ENCODE measurements around the gene EIF3K. TPM values are rescaled to one million over a fixed set of nuclear protein-coding genes. Genes with fewer than 3 reads are reported as not detected.

Gene EIF3K
- polyA plus RNA-seq, 3 donors = 314 to 356 (median 326) TPM

GRCh38 chr19:38674388-38675171, 55.6 kb downstream of the EIF3K start:
- no peak for DNase-seq (ENCODE audit: extremely low read depth in 1 of 11, low read depth in 9 of 11, low spot score in 4 of 11)

DNA sequence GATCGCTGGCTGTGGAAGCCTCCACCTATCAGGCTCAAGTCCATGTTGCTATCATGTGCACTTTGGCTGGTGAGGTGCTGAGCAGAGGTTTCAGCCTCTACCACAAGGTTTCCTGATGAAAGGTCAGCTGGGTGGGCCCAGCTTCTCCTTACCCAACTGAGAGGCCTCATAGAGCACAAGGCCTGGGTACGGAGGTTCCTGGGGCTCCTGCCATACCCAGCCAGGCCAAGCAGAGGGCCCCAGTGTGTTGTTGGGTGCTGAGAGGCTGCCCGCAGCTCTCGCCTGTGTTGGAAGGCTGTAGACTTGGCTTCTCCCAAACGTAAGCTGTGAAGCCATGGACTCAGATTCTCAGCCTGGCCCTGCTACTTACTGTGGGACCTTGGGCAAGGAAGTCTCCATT, 56.6 kb downstream of the EIF3K start:
- DNase-seq (ENCODE audit: extremely low read depth in 1 of 11, low read depth in 9 of 11, low spot score in 4 of 11) = no peak

DNA sequence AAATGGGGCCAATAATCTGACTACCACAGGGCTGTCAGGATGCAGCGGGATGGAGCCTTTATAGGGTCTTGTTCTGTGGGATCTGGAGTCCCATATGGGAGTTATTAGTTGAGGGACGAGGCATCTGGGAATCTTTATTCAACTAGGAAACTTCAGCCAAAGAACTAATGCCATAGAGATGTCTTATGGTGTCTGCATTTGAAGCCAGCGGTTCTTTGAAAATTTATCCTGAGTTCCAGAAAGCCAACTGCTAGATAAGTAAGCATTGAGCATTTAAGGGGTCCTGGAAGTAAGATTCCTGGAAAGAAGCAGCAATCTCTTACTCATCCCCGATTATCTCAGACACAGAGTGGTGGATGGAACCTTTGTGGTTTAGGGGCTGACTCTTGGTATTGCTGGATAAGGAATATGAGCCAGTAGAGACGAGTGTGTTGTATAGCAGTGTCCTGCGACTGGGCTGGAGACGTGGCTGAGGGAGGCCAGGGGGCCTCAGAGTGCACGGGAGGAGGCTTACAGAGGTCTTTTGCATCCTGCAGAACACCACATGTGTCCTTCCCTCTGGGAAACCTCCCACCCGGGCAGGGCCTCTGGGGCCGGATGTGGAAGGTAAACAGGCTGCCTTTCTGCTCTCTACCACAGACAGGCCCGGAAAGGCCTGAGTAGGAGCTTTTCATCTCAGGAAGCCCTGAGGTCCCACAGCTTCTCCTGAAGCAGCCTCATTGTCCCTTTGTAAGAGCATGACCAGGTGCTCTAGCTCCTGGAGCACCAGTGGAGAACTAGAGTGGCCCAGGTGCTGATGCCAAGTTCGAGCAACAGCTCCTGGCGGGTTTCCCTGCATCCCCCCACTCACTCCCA, 57.3 kb downstream of the EIF3K start:
- DNase-seq (ENCODE audit: extremely low read depth in 1 of 11, low read depth in 9 of 11, low spot score in 4 of 11) = no peak

GRCh38 chr19:38676878-38677646, 58.1 kb downstream of the EIF3K start:
- no peak for DNase-seq (ENCODE audit: extremely low read depth in 1 of 11, low read depth in 9 of 11, low spot score in 4 of 11)

- DNase-seq (ENCODE audit: extremely low read depth in 1 of 11, low read depth in 9 of 11, low spot score in 4 of 11) = no peak
Measured at GRCh38 chr19:38678217-38678890, 59.4 kb downstream of the EIF3K start.

GRCh38 chr19:38678891-38679494, 60.0 kb downstream of the EIF3K start:
- no peak for DNase-seq (ENCODE audit: extremely low read depth in 1 of 11, low read depth in 9 of 11, low spot score in 4 of 11)

- no peak for DNase-seq (ENCODE audit: extremely low read depth in 1 of 11, low read depth in 9 of 11, low spot score in 4 of 11)
Measured at GRCh38 chr19:38679839-38680238, 60.9 kb downstream of the EIF3K start.

DNA sequence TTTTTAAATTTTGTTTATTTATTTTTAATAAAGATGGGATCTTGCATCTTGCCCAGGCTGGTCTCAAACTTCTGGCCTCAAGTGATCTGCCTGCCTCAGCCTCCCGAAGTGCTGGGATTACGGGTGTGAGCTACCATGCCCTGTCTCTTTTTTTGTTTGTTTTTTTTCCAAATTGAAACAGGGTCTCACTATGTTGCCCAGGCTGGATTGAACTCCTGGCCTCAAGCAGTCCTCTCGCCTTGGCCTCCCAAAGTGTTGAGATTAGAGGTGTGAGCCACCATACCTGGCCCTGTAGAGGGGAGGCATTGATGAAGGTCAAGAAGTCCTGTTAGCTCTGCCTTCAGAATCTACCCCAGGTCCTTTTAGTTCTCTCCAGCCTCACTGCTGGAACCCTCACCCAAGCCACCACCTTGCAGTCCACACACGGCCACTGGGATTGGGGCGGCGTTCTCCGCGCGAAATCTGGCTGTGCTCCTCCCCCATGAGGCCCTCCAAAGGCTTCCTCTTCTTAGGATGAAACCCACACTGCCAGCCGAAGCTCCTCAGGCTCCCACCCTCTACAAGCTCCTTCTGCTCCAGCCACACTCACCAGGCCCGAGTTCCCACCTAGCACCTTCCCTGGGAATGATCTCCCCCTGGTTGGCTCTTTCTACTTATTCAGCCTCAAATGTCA, 63.3 kb downstream of the EIF3K start:
- no peak for DNase-seq (ENCODE audit: extremely low read depth in 1 of 11, low read depth in 9 of 11, low spot score in 4 of 11)

DNA sequence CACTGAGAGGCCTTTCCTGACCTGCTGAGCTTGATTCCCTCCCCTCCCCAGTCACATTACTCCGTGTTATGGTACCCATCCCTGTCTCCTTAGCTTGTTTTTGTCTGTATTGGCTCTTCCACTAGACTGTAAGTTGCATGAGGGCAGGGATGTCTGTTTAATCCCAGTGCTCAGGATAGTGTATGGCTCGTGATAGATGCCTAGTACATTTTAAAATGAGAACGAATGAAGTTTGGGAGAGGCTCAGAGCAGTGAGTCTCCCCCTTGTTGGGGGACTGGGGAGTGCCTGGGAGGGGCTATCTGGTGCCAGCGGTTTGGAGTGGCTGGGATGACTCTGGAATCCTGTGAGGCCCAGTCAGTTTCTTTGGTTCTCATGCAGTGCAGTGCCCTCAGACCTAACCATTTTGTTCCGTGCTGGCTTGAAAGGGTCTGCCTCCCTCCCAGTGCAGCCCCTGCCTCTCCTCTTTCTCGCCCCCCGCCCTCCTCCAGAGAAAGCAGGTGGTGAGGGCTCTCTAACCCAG, 63.9 kb downstream of the EIF3K start:
- no peak for DNase-seq (ENCODE audit: extremely low read depth in 1 of 11, low read depth in 9 of 11, low spot score in 4 of 11)

DNA sequence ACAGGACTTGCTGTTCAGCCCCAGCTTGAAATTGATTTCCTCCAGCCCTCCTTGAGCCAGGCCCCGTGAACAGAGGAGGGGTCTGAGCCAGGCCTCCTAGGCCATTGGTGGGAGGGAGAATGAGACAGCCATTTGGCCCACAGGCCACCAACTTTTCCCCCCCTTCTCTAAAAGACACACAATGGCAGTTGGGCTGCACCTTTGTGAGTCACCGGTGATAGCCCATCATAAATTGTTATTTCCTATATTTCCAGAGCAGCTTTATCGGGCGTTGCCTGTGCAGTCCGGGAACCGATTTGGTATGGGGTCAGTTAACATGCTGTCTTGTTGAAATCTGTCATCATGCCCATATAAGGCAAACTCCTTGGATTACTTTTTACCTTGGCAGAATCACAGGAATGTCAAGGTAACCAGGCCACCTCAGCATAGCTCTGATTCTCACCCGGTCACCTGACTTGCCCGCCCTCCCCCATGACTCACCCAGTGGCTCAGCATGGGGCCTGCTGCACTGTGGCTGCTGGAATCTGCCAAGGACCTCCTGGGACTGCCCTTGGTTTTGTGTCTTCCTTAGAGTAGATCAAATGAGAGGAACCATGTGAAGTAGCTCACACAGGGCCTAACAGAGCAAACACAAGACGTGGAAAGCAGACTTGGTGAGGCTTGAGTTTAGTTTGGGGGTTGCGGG, 64.5 kb downstream of the EIF3K start:
- peak in 6 of 11 donors; percentile 59 to 87 (median 80) for DNase-seq (ENCODE audit: extremely low read depth in 1 of 11, low read depth in 9 of 11, low spot score in 4 of 11)

DNA sequence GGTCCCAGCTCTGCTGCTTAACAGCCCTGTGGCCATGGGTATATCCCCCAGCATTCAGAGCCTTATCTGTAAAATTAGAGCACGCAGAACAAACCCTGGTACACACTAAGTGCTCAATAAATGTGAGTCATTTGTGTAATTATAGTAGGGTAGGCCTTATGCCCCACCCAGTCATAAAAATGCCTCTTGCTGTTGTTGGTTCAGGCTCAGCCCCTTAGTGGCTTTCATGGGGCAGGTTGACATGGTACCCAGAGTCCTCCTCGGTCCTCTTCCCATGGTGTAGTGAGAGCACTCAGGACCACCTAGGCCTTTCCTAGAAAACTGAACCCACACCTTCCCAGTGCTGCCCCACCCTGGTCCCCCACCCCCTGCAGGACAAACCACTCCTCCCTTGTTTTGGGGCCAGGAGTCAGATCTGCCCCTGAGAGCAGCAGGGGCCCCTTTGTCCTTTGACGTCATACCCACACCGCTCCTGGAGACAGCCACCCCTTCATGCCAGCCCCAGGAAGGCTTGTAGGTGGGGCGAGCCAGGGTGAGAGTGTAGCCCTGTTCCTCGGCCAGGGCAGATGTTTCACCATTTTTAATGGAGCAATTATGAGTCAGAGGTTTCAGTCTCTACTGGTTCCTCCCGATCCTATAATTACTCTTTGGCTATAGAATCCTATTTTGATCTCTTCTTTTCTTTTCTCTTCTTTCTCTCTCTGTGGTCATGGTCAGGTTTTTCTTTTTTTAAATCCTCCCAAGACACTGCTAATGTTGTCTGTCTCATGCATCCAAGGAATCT, 65.3 kb downstream of the EIF3K start:
- DNase-seq (ENCODE audit: extremely low read depth in 1 of 11, low read depth in 9 of 11, low spot score in 4 of 11) = no peak

GRCh38 chr19:38684862-38685665, 66.1 kb downstream of the EIF3K start:
- no peak for DNase-seq (ENCODE audit: extremely low read depth in 1 of 11, low read depth in 9 of 11, low spot score in 4 of 11)

DNA sequence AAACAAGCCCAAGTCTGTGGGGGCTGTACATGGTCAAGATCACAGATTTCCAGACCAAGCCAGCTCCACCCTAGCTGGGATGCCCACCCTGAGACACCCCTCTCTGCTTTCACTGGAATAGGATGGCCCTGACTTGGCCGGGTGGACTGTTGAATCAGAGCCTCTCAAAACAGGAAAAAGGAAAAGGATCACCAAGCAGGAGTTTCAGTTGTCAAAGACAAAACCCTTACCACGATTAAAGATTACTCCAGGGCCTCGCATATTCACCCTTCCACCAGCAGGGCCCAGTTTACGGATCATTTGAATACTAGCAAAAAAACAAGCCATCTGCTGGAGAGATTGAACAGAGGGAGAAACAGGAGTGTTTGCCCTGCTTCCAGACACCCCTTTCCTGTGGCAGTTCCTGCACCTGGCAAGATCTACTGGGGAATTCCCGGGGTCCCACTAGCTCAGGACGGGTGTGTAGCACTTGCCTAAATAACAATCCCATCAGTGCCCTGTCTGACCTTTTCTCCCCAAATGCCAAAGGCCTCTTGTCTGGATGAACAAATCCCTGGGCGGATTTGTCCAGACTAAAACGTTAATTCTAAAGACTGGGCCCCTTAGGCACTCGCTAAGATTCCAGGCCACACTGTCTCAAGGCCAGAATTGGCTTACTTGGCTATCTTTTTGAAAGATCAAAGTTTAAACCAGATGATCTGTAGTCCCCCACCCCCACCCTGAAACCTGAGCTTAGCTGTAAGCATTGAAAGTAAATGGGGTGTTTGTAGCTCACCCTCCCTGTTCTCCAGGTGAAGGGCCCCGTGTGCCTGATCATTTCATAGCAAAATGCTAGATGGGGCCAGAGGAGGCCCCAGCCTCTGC, 66.9 kb downstream of the EIF3K start:
- no peak for DNase-seq (ENCODE audit: extremely low read depth in 1 of 11, low read depth in 9 of 11, low spot score in 4 of 11)

DNA sequence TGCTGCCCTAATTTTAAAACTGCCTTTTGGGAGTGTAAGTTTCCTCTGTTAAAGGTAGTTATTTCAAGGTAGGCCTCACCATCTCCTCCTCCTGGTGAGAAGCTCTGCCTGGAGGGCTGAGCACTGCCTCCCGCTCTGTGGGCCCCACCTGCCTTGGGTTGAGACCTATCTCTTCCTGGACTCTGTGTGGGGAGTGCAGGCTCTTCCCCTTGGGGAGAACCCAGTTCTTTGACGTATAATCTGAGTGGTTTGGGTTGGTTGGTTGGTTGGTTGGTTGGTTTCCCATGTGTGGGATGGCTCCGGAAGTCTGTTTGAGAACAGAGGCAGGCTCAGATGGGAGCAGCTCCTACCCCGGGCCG, 67.5 kb downstream of the EIF3K start:
- DNase-seq (ENCODE audit: extremely low read depth in 1 of 11, low read depth in 9 of 11, low spot score in 4 of 11) = no peak

All from renal cortex interstitium (tissue), 11 donors.